Measurements from ENCODE around the gene VWA1.
A peak's percentile ranks its signal among the peaks of the same experiment; 100 is the strongest.

VWA1 gene

GRCh38 chr1:1429671-1430073 lies 5.8 kb upstream of the VWA1 start:
- Mint-ChIP-seq H3K4me1 (peaks cover 57% of the 10 kb centered on the region), H3K4me3 (peak overlapping the region; percentile 52)
- TF ChIP-seq CTCF (IDR thresholded peaks at IDR 0.05): no peak

GRCh38 chr1:1430114-1430982 lies 5.1 kb upstream of the VWA1 start:
- Mint-ChIP-seq H3K27me3 (ENCODE audit: low read depth, poor library complexity) (no peaks in the 10 kb centered on the region), H3K36me3 (ENCODE audit: low read depth) (no peaks in the 10 kb centered on the region), H3K4me3 (peak overlapping the region; percentile 52), H3K4me1 (peaks cover 55% of the 10 kb centered on the region), H3K27ac (peak overlapping the region; percentile 55), H3K9me3 (peaks cover 5% of the 10 kb centered on the region)
- no peak for TF ChIP-seq CTCF (IDR thresholded peaks at IDR 0.05)
- peak; percentile 62 for DNase-seq

More at GRCh38 chr1:1429671-1430073, 5.8 kb upstream of the VWA1 start:
- Mint-ChIP-seq H3K9me3 (peaks cover 5% of the 10 kb centered on the region), H3K27ac (peak overlapping the region; percentile 55), H3K36me3 (ENCODE audit: low read depth) (no peaks in the 10 kb centered on the region), H3K27me3 (ENCODE audit: low read depth, poor library complexity) (peaks cover 1% of the 10 kb centered on the region)
- no peak for DNase-seq

GRCh38 chr1:1430992-1431844 lies 4.3 kb upstream of the VWA1 start:
- Mint-ChIP-seq H3K9me3 (peaks cover 5% of the 10 kb centered on the region), H3K27ac (peak overlapping the region; percentile 57)

DNA sequence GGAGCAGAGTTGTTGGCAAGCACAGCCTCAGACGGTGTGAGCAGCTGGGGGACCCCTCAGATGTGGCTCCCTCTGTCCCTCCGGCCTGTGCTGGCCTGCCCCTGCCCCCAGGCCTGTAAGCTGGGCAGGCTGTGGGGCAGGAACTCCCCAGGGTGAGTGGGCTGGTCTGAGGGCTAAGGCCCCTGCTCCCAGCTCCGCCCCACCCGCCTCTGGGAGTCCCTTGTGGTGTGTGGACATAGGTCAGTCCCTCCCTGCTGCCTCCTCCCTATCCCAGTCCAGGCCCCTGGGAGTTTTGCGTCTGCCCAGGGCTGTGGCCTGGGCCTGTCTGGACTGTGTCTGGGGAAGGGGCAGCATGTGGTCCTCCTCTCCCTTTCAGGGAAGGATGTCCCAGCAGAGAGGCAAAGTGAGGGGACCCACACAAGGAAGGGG lies 3.6 kb upstream of the VWA1 start:
- DNase-seq: peak; percentile 60
- H3K27ac Mint-ChIP-seq: no peak overlapping the region
- no peak overlapping the region for H3K4me3 Mint-ChIP-seq

More at GRCh38 chr1:1430992-1431844, 4.3 kb upstream of the VWA1 start:
- Mint-ChIP-seq H3K4me3 (no peak overlapping the region), H3K36me3 (ENCODE audit: low read depth) (no peaks in the 10 kb centered on the region), H3K27me3 (ENCODE audit: low read depth, poor library complexity) (no peaks in the 10 kb centered on the region), H3K4me1 (peaks cover 48% of the 10 kb centered on the region)
- no peak for TF ChIP-seq CTCF (IDR thresholded peaks at IDR 0.05)
- DNase-seq: no peak

More for the DNA sequence above, 3.6 kb upstream of the VWA1 start:
- Mint-ChIP-seq H3K36me3 (ENCODE audit: low read depth) (no peaks in the 10 kb centered on the region), H3K9me3 (peaks cover 5% of the 10 kb centered on the region), H3K4me1 (peaks cover 47% of the 10 kb centered on the region), H3K27me3 (ENCODE audit: low read depth, poor library complexity) (no peaks in the 10 kb centered on the region)
- TF ChIP-seq CTCF (IDR thresholded peaks at IDR 0.05): no peak
